H1 (cell line): ENCODE results near the gene IL36A. TPM values are rescaled to one million over a fixed set of nuclear protein-coding genes. Genes with fewer than 3 reads are reported as not detected.

Experiments used
- CBX5 ChIP-seq: fragments of 300-800, 300-1000 bp; sonication (generic); IDR thresholded peaks from 2 replicates; pipeline ENCODE4 v1.7.1; 2016; ENCODE audit warnings: antibody characterized with exemption, low read length, low read depth
- HDAC6 ChIP-seq: IDR thresholded peaks from one replicate; pipeline ENCODE4 v1.7.1; 2012; ENCODE audit warnings: low read depth, mild to moderate bottlenecking, inconsistent platforms, low read length, moderate library complexity
- NRF1 ChIP-seq: IDR thresholded peaks from 2 replicates; pipeline ENCODE4 v1.6.1; 2011; ENCODE audit warnings: mild to moderate bottlenecking, low read depth, low read length, improper control_type of control experiment
- POLR2A ChIP-seq, 2 experiments: IDR thresholded peaks; 1 replicate in 1 of 2; 2 replicates in 1 of 2; pipeline ENCODE4 v1.6.1; 2011; ENCODE audit warnings: low read depth in 2 of 2, low read length in 2 of 2, mild to moderate bottlenecking in 2 of 2; ENCODE audit errors: control extremely low read depth in 1 of 2
- RAD21 ChIP-seq, 2 experiments: IDR thresholded peaks in 1 of 2; conservative IDR thresholded peaks in 1 of 2; 2 replicates each; pipeline ENCODE4 v1.6.1; 2011; ENCODE audit warnings: low read depth in 2 of 2, low read length in 2 of 2, improper control_type of control experiment in 1 of 2, inconsistent platforms in 1 of 2, mild to moderate bottlenecking in 1 of 2, moderate library complexity in 1 of 2
- TAF7 ChIP-seq: optimal IDR thresholded peaks from 2 replicates; pipeline ENCODE3; 2011; ENCODE audit warnings: low read depth, mild to moderate bottlenecking, inconsistent platforms, low read length, moderate library complexity, borderline replicate concordance
- YY1 ChIP-seq: IDR thresholded peaks from 2 replicates; pipeline ENCODE4 v1.6.1; 2011; ENCODE audit warnings: low read depth, mild to moderate bottlenecking, low read length
- polyA plus RNA-seq, 7 experiments: library from polyadenylated mRNA; depleted of rRNA in 3 of 7; stranded (reverse) in 5 of 7; unstranded in 2 of 7; fragments of >200 nt in 5 of 7; fragments of 200-250 nt in 2 of 7; gene quantifications; 1 replicate in 5 of 7; 2 replicates in 1 of 7; 4 replicates in 1 of 7; pipeline versions ENCODE4 v1.2.1 to v1.2.3, GENCODE V29; 2011 to 2013; ENCODE audit warnings: missing spikeins in 2 of 7, mixed read lengths in 2 of 7
- total RNA-seq: library from RNA; stranded (reverse); fragmentation: NEBNext Ultra II Directional; extraction: Animal tissue kit (Norgen Biotek cat#: 25700); gene quantifications from 2 replicates; pipeline ENCODE4 v1.2.1, GENCODE V29; 2021
- TF ChIP-seq, protein P1 (sequence below): fragments of 300-600 bp; sonication (generic); IDR thresholded peaks from 2 replicates; pipeline ENCODE4 v1.7.1; 2012; ENCODE audit warnings: low read length, moderate library complexity, mild to moderate bottlenecking, inconsistent platforms; ENCODE audit not compliant: insufficient replicate concordance
- TF ChIP-seq, protein P2 (sequence below): IDR thresholded peaks from 2 replicates; pipeline ENCODE4 v1.6.1; 2012; ENCODE audit warnings: inconsistent platforms

The IL36A gene
- total and polyA plus RNA-seq, 2 of the 8 experiments (the other 6 are each of a cell fraction or from before 2014, with no cell fraction given), result not detected

DNA sequence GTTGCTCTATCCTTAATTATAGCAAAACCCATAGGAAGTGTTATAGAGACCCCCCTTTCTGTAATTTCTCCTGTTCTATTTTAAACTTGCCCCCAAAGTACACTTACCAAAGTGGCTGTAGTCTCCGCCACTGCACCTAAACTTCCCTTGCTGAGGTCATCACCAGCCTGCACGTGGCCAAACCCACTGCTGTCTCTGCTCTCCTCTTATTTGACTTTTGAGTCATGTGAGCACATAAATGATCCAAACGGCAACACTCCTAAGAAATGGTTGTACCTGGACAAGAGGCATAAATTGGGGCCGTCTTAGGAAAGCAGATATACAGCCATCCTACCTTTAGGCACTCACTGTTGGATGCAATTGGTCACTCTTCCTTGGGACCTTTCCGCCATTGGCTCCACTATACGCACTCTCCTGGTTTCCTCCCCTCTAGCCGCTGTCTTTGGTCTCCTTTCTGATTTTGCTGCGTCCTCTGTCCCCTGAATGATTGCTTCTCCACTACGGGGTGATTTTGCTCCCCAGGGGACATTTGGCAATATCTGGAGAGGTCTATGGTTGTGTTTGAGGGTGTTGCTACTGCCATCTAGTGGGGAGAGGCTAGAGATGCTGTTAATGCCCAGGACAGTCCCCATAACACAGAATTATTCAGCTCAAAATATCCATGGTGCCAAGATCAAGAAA, 46.7 kb upstream of the IL36A start (continued):
- TF ChIP-seq, protein P1, sequence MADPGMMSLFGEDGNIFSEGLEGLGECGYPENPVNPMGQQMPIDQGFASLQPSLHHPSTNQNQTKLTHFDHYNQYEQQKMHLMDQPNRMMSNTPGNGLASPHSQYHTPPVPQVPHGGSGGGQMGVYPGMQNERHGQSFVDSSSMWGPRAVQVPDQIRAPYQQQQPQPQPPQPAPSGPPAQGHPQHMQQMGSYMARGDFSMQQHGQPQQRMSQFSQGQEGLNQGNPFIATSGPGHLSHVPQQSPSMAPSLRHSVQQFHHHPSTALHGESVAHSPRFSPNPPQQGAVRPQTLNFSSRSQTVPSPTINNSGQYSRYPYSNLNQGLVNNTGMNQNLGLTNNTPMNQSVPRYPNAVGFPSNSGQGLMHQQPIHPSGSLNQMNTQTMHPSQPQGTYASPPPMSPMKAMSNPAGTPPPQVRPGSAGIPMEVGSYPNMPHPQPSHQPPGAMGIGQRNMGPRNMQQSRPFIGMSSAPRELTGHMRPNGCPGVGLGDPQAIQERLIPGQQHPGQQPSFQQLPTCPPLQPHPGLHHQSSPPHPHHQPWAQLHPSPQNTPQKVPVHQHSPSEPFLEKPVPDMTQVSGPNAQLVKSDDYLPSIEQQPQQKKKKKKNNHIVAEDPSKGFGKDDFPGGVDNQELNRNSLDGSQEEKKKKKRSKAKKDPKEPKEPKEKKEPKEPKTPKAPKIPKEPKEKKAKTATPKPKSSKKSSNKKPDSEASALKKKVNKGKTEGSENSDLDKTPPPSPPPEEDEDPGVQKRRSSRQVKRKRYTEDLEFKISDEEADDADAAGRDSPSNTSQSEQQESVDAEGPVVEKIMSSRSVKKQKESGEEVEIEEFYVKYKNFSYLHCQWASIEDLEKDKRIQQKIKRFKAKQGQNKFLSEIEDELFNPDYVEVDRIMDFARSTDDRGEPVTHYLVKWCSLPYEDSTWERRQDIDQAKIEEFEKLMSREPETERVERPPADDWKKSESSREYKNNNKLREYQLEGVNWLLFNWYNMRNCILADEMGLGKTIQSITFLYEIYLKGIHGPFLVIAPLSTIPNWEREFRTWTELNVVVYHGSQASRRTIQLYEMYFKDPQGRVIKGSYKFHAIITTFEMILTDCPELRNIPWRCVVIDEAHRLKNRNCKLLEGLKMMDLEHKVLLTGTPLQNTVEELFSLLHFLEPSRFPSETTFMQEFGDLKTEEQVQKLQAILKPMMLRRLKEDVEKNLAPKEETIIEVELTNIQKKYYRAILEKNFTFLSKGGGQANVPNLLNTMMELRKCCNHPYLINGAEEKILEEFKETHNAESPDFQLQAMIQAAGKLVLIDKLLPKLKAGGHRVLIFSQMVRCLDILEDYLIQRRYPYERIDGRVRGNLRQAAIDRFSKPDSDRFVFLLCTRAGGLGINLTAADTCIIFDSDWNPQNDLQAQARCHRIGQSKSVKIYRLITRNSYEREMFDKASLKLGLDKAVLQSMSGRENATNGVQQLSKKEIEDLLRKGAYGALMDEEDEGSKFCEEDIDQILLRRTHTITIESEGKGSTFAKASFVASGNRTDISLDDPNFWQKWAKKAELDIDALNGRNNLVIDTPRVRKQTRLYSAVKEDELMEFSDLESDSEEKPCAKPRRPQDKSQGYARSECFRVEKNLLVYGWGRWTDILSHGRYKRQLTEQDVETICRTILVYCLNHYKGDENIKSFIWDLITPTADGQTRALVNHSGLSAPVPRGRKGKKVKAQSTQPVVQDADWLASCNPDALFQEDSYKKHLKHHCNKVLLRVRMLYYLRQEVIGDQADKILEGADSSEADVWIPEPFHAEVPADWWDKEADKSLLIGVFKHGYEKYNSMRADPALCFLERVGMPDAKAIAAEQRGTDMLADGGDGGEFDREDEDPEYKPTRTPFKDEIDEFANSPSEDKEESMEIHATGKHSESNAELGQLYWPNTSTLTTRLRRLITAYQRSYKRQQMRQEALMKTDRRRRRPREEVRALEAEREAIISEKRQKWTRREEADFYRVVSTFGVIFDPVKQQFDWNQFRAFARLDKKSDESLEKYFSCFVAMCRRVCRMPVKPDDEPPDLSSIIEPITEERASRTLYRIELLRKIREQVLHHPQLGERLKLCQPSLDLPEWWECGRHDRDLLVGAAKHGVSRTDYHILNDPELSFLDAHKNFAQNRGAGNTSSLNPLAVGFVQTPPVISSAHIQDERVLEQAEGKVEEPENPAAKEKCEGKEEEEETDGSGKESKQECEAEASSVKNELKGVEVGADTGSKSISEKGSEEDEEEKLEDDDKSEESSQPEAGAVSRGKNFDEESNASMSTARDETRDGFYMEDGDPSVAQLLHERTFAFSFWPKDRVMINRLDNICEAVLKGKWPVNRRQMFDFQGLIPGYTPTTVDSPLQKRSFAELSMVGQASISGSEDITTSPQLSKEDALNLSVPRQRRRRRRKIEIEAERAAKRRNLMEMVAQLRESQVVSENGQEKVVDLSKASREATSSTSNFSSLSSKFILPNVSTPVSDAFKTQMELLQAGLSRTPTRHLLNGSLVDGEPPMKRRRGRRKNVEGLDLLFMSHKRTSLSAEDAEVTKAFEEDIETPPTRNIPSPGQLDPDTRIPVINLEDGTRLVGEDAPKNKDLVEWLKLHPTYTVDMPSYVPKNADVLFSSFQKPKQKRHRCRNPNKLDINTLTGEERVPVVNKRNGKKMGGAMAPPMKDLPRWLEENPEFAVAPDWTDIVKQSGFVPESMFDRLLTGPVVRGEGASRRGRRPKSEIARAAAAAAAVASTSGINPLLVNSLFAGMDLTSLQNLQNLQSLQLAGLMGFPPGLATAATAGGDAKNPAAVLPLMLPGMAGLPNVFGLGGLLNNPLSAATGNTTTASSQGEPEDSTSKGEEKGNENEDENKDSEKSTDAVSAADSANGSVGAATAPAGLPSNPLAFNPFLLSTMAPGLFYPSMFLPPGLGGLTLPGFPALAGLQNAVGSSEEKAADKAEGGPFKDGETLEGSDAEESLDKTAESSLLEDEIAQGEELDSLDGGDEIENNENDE, result no peak
- 0 out of 2 replicates have a peak, but pooled peaks have one; percentile 19 for TF ChIP-seq YY1
- no peak for TF ChIP-seq CBX5
- TF ChIP-seq HDAC6, result no peak
- no peak for TF ChIP-seq TAF7
- no peak for TF ChIP-seq POLR2A (IDR thresholded peaks at IDR 0.05; ENCODE audit: control extremely low read depth in 1 of 2, low read depth in 2 of 2, low read length in 2 of 2)
- TF ChIP-seq RAD21 (IDR thresholded peaks at IDR 0.05 in 1 of 2, conservative IDR thresholded peaks at IDR 0.05 in 1 of 2; ENCODE audit: low read depth in 2 of 2, low read length in 2 of 2), result peak; percentile 56 to 72
- TF ChIP-seq, protein P2, sequence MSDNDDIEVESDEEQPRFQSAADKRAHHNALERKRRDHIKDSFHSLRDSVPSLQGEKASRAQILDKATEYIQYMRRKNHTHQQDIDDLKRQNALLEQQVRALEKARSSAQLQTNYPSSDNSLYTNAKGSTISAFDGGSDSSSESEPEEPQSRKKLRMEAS, result no peak
- no peak for TF ChIP-seq NRF1
- TF ChIP-seq, all 59 proteins: peak for 4
